Measurements from ENCODE around the gene ACY1. TPM values are rescaled to one million over a fixed set of nuclear protein-coding genes. Genes with fewer than 3 reads are reported as not detected.

Gene ACY1
- total RNA-seq, 1 experiment from 2014 or later, result 62.6 TPM

GRCh38 chr3:52024765-52025452 is 41.6 kb downstream of the ACY1 start:
- no peak overlapping the region for H2BK15ac ChIP-seq (ENCODE audit: low read depth, low read length)
- no peak overlapping the region for H3K27ac ChIP-seq (ENCODE audit: insufficient read length, low read depth, low read length)
- H2BK5ac ChIP-seq (ENCODE audit: insufficient read length, low read length), result no peak overlapping the region
- H3K4ac ChIP-seq (ENCODE audit: low read depth, low read length), result no peak overlapping the region
- no peak overlapping the region for H4K8ac ChIP-seq (replicated peaks; ENCODE audit: insufficient read length, low read depth, low read length)
- no peaks in the 10 kb centered on the region for H3K9me3 ChIP-seq (ENCODE audit: control insufficient read depth, low read depth, low read length)
- Mint-ChIP-seq H3K9me3 (no peaks in the 10 kb centered on the region), H3K4me3 (no peak overlapping the region), H3K4me1 (peaks cover 11 to 20% of the 10 kb centered on the region in 2 experiments), H3K36me3 (ENCODE audit: insufficient read depth in 1 of 3, low read depth in 3 of 3) (no peaks in the 10 kb centered on the region), H3K27me3 (ENCODE audit: low read depth) (peaks cover 2% of the 10 kb centered on the region), H3K27ac (no peak overlapping the region; a peak in 1 of 7 replicates)
- H3K4me2 ChIP-seq (ENCODE audit: insufficient read depth, insufficient read length, low read length), result no peak overlapping the region
- no peaks in the 10 kb centered on the region for H3K79me2 ChIP-seq (ENCODE audit: insufficient read depth, low read length)
- no peak overlapping the region for H3T11ph ChIP-seq (ENCODE audit: low read length)
- H2BK12ac ChIP-seq (ENCODE audit: insufficient read length, low read depth, low read length), result no peak overlapping the region
- H2AFZ ChIP-seq (ENCODE audit: low read length), result no peak overlapping the region
- TF ChIP-seq, protein P1, sequence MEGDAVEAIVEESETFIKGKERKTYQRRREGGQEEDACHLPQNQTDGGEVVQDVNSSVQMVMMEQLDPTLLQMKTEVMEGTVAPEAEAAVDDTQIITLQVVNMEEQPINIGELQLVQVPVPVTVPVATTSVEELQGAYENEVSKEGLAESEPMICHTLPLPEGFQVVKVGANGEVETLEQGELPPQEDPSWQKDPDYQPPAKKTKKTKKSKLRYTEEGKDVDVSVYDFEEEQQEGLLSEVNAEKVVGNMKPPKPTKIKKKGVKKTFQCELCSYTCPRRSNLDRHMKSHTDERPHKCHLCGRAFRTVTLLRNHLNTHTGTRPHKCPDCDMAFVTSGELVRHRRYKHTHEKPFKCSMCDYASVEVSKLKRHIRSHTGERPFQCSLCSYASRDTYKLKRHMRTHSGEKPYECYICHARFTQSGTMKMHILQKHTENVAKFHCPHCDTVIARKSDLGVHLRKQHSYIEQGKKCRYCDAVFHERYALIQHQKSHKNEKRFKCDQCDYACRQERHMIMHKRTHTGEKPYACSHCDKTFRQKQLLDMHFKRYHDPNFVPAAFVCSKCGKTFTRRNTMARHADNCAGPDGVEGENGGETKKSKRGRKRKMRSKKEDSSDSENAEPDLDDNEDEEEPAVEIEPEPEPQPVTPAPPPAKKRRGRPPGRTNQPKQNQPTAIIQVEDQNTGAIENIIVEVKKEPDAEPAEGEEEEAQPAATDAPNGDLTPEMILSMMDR (conservative IDR thresholded peaks at IDR 0.05), result no peak
- no peak overlapping the region for H3K56ac ChIP-seq (ENCODE audit: insufficient read length, low read depth, low read length)
- no CpG with 5 or more reads among the region's 6 CpGs for WGBS (ENCODE audit: extremely low coverage, insufficient read length, low lambda C conversion rate)
- no peaks in the 10 kb centered on the region for H3K79me1 ChIP-seq (ENCODE audit: insufficient read depth, low read depth, low read length, poor library complexity, severe bottlenecking)
- no peak overlapping the region for H2BK120ac ChIP-seq (ENCODE audit: low read depth, low read length, poor library complexity, severe bottlenecking)
- H2BK20ac ChIP-seq (ENCODE audit: low read depth, low read length, poor library complexity, severe bottlenecking), result no peak overlapping the region
- H4K91ac ChIP-seq (ENCODE audit: insufficient read length, low read depth, low read length), result no peak overlapping the region
- no peak overlapping the region for H3K18ac ChIP-seq (ENCODE audit: insufficient read length, low read depth, low read length)
- no peak overlapping the region for H4K5ac ChIP-seq (ENCODE audit: insufficient read length, low read depth, low read length)
- no peak overlapping the region for H3K23ac ChIP-seq (ENCODE audit: insufficient read length, low read depth, low read length)
- H3K23me2 ChIP-seq (ENCODE audit: insufficient read length, low read depth, low read length, poor library complexity, severe bottlenecking), result no peaks in the 10 kb centered on the region
- no peak for DNase-seq
- no peak overlapping the region for H2AK5ac ChIP-seq (ENCODE audit: insufficient read length, low read length)
- no peak overlapping the region for H3K9ac ChIP-seq (ENCODE audit: extremely low read depth, insufficient read length, low read length)
- H3K27me3 ChIP-seq (ENCODE audit: insufficient read depth, low read length), result no peaks in the 10 kb centered on the region
- peaks cover 4% of the 10 kb centered on the region; the same call in 1 of the 2 replicates for H3K4me1 ChIP-seq (ENCODE audit: insufficient read depth, low read length)
- peaks cover 5% of the 10 kb centered on the region for H4K20me1 ChIP-seq (ENCODE audit: control insufficient read depth, insufficient read depth, insufficient read length)
- H3K14ac ChIP-seq (ENCODE audit: insufficient read depth, low read length), result no peak overlapping the region

Data from H9 (cell line).